HFFc6 (cell line): Measurements from ENCODE around the gene RAPGEF4. TPM values are rescaled to one million over a fixed set of nuclear protein-coding genes. Genes with fewer than 3 reads are reported as not detected.

Source experiments
- DNase-seq: peaks from one replicate; pipeline ENCODE4 v3.0.0-alpha.2; 2018
- H3K27ac Mint-ChIP-seq: 2 replicates; pipeline ENCODE4 v1.8.0; 2020; ENCODE audit warnings: mild to moderate bottlenecking, mixed read lengths
- H3K27me3 Mint-ChIP-seq: 2 replicates; pipeline ENCODE4 v1.8.0; 2021; ENCODE audit warnings: mild to moderate bottlenecking, moderate library complexity, mixed read lengths; ENCODE audit not compliant: insufficient read depth
- H3K36me3 Mint-ChIP-seq: 2 replicates; pipeline ENCODE4 v1.8.0; 2021; ENCODE audit warnings: low read depth, mixed read lengths
- H3K4me1 Mint-ChIP-seq: 2 replicates; pipeline ENCODE4 v1.8.0; 2020; ENCODE audit warnings: low read depth, mixed read lengths
- H3K4me3 Mint-ChIP-seq: 2 replicates; pipeline ENCODE4 v1.8.0; 2020; ENCODE audit warnings: mild to moderate bottlenecking, moderate library complexity, mixed read lengths
- H3K9me3 Mint-ChIP-seq: 2 replicates; pipeline ENCODE4 v1.8.0; 2020; ENCODE audit warnings: mild to moderate bottlenecking, mixed read lengths
- CTCF ChIP-seq: fragments of 200-600 bp; sonication (generic); IDR thresholded peaks from 2 replicates; pipeline ENCODE4 v1.5.0; 2021; ENCODE audit warnings: antibody characterized with exemption, mild to moderate bottlenecking
- total RNA-seq, 6 experiments: library from RNA; stranded (reverse); fragmentation: NEBNext Ultra II Directional; extraction: Animal tissue kit (Norgen Biotek cat#: 25700); gene quantifications; 2 replicates in 1 of 6; 3 replicates in 5 of 6; pipeline ENCODE4 v1.2.3, GENCODE V29; 2021

The RAPGEF4 gene
- total RNA-seq, 6 experiments from 2014 or later: 0.14 to 0.37 (median 0.18) TPM

- Mint-ChIP-seq H3K4me1 (no peaks in the 10 kb centered on the region), H3K4me3 (no peak overlapping the region), H3K36me3 (no peaks in the 10 kb centered on the region), H3K27me3 (peaks cover 39% of the 10 kb centered on the region), H3K27ac (no peak overlapping the region), H3K9me3 (no peaks in the 10 kb centered on the region)
- DNase-seq: no peak
- no peak for TF ChIP-seq CTCF
These were observed 172.6 kb downstream of the RAPGEF4 start for GRCh38 chr2:172908275-172908674.

- Mint-ChIP-seq H3K27me3 (peaks cover 36% of the 10 kb centered on the region), H3K27ac (no peak overlapping the region), H3K4me3 (no peak overlapping the region), H3K9me3 (no peaks in the 10 kb centered on the region), H3K36me3 (no peaks in the 10 kb centered on the region), H3K4me1 (no peaks in the 10 kb centered on the region)
- DNase-seq: no peak
- no peak for TF ChIP-seq CTCF
These were observed 173.8 kb downstream of the RAPGEF4 start for GRCh38 chr2:172909454-172909853.

GRCh38 chr2:172912266-172912665 lies 176.6 kb downstream of the RAPGEF4 start:
- no peaks in the 10 kb centered on the region for H3K36me3 Mint-ChIP-seq
- peaks cover 19% of the 10 kb centered on the region for H3K27me3 Mint-ChIP-seq
- no peaks in the 10 kb centered on the region for H3K9me3 Mint-ChIP-seq

GRCh38 chr2:172914341-172915008 lies 178.8 kb downstream of the RAPGEF4 start:
- Mint-ChIP-seq H3K36me3 (no peaks in the 10 kb centered on the region), H3K27me3 (peaks cover 19% of the 10 kb centered on the region), H3K4me3 (no peak overlapping the region), H3K27ac (no peak overlapping the region), H3K9me3 (no peaks in the 10 kb centered on the region), H3K4me1 (no peaks in the 10 kb centered on the region)
- no peak for DNase-seq
- TF ChIP-seq CTCF: no peak

More at GRCh38 chr2:172912266-172912665, 176.6 kb downstream of the RAPGEF4 start:
- Mint-ChIP-seq H3K4me1 (no peaks in the 10 kb centered on the region), H3K4me3 (no peak overlapping the region), H3K27ac (no peak overlapping the region)
- no peak for TF ChIP-seq CTCF
- no peak for DNase-seq

GRCh38 chr2:172917716-172918115 lies 182.1 kb downstream of the RAPGEF4 start:
- no peak for TF ChIP-seq CTCF
- H3K27ac Mint-ChIP-seq: no peak overlapping the region
- DNase-seq: no peak
- no peaks in the 10 kb centered on the region for H3K36me3 Mint-ChIP-seq
- no peaks in the 10 kb centered on the region for H3K9me3 Mint-ChIP-seq
- H3K4me1 Mint-ChIP-seq: peaks cover 14% of the 10 kb centered on the region
- no peak overlapping the region for H3K4me3 Mint-ChIP-seq
- H3K27me3 Mint-ChIP-seq: peaks cover 14% of the 10 kb centered on the region
